CD4-positive, alpha-beta T cell treated with Interleukin-4 for 4 hours (primary cell): ENCODE data around the gene RNF213.

Source experiments
- DNase-seq: peaks from one replicate; pipeline ENCODE4 v3.0.0-alpha.2; 2020

Gene RNF213

GRCh38 chr17:80442323-80442659, 181.6 kb downstream of the RNF213 start:
- no peak for DNase-seq

- DNase-seq: no peak
Observed at GRCh38 chr17:80442764-80443163, 182.1 kb downstream of the RNF213 start.

- DNase-seq: no peak
Observed at GRCh38 chr17:80443498-80443897, 182.8 kb downstream of the RNF213 start.

- no peak for DNase-seq
Observed at GRCh38 chr17:80443916-80444643, 183.4 kb downstream of the RNF213 start.

GRCh38 chr17:80444644-80444979, 184.0 kb downstream of the RNF213 start:
- DNase-seq: no peak

- DNase-seq: no peak
Observed at GRCh38 chr17:80445007-80445725, 184.5 kb downstream of the RNF213 start.

GRCh38 chr17:80445726-80446110, 185.1 kb downstream of the RNF213 start:
- no peak for DNase-seq

- no peak for DNase-seq
Observed at GRCh38 chr17:80446645-80447405, 186.2 kb downstream of the RNF213 start.

- no peak for DNase-seq
Observed at GRCh38 chr17:80447790-80448189, 187.1 kb downstream of the RNF213 start.
